H1 (cell line): Measurements from ENCODE around the gene WDR43. TPM values are rescaled to one million over a fixed set of nuclear protein-coding genes. Genes with fewer than 3 reads are reported as not detected.

ENCODE experiments used
- CTCF ChIA-PET: fragments of 300-600 bp; sonication (Branson Sonifier 250); formaldehyde crosslinking; loops from one replicate; lab custom pipeline; 2021; ENCODE audit not compliant: partially characterized antibody; lab: Charles Lee
- POLR2A ChIA-PET: fragments of 300-600 bp; sonication (Branson Sonifier 250); formaldehyde crosslinking; loops from one replicate; lab custom pipeline; 2021; ENCODE audit warnings: inconsistent platforms; ENCODE audit not compliant: partially characterized antibody; lab: Charles Lee
- DNase-seq, 2 experiments: peaks; one replicate each; pipeline versions ENCODE4 v3.0.0 to v3.0.0-alpha.2; 2010 to 2022; ENCODE audit warnings: low spot score in 2 of 2, low read depth in 1 of 2, mixed read lengths in 1 of 2
- FAIRE-seq: peaks from 2 replicates; lab custom pipeline; 2011; peaks lifted over from hg19 to GRCh38; lab: Jason Lieb, UNC
- H2AFZ ChIP-seq: 2 replicates; pipeline ENCODE4 v1.8.1; 2012; ENCODE audit warnings: low read length, inconsistent platforms
- H2AK5ac ChIP-seq: 2 replicates; pipeline ENCODE4 v1.6.1; 2013; ENCODE audit warnings: low read depth, low read length
- H2BK120ac ChIP-seq: replicated peaks from 2 replicates; pipeline ENCODE3; 2013; ENCODE audit warnings: low read depth, low read length, inconsistent platforms
- H2BK12ac ChIP-seq: 2 replicates; pipeline ENCODE4 v1.6.1; 2013; ENCODE audit warnings: low read depth, low read length
- H2BK15ac ChIP-seq: 2 replicates; pipeline ENCODE4 v1.6.1; 2013; ENCODE audit warnings: low read length
- H2BK20ac ChIP-seq: 2 replicates; pipeline ENCODE4 v1.6.1; 2013; ENCODE audit warnings: low read length
- H2BK5ac ChIP-seq: 2 replicates; pipeline ENCODE4 v1.6.1; 2013; ENCODE audit warnings: low read depth, low read length
- H3K14ac ChIP-seq: 2 replicates; pipeline ENCODE4 v1.6.1; 2013; ENCODE audit warnings: inconsistent platforms; ENCODE audit not compliant: insufficient read length
- H3K18ac ChIP-seq: 2 replicates; pipeline ENCODE4 v1.6.1; 2013; ENCODE audit warnings: low read length; ENCODE audit errors: extremely low read depth
- H3K23ac ChIP-seq: 2 replicates; pipeline ENCODE4 v1.6.1; 2013; ENCODE audit warnings: inconsistent platforms; ENCODE audit not compliant: insufficient read length
- H3K23me2 ChIP-seq: 2 replicates; pipeline ENCODE4 v1.6.1; 2013; ENCODE audit warnings: low read depth, low read length
- H3K27ac ChIP-seq: 2 replicates; pipeline ENCODE4 v1.6.1; 2011; ENCODE audit warnings: low read depth, low read length, inconsistent platforms
- H3K27me3 ChIP-seq, 4 experiments: replicated peaks in 1 of 4; 1 replicate in 1 of 4; 2 replicates in 3 of 4; pipeline versions ENCODE4 v1.6.1 to v1.8.1; 2011 to 2013; ENCODE audit warnings: low read length in 3 of 4, mild to moderate bottlenecking in 3 of 4, inconsistent platforms in 2 of 4, mixed read lengths in 2 of 4, moderate library complexity in 1 of 4; ENCODE audit not compliant: control insufficient read depth in 3 of 4, insufficient read depth in 3 of 4; ENCODE audit errors: extremely low read depth in 1 of 4
- H3K36me3 ChIP-seq, 4 experiments: 2 replicates each; pipeline versions ENCODE4 v1.6.1 to v1.8.1; 2011 to 2013; ENCODE audit warnings: mild to moderate bottlenecking in 4 of 4, low read length in 3 of 4, moderate library complexity in 2 of 4, control low read depth in 1 of 4, inconsistent platforms in 1 of 4; ENCODE audit not compliant: insufficient read depth in 4 of 4, control insufficient read depth in 2 of 4
- H3K4ac ChIP-seq: replicated peaks from 2 replicates; pipeline ENCODE3; 2013; ENCODE audit warnings: low read length, low read depth, mixed read lengths, inconsistent platforms; ENCODE audit not compliant: insufficient read length
- H3K4me1 ChIP-seq, 4 experiments: replicated peaks in 1 of 4; 1 replicate in 1 of 4; 2 replicates in 3 of 4; pipeline versions ENCODE4 v1.6.1 to v1.8.1; 2011 to 2013; ENCODE audit warnings: low read length in 3 of 4, inconsistent platforms in 2 of 4, mixed read lengths in 1 of 4; ENCODE audit not compliant: insufficient read depth in 4 of 4, control insufficient read depth in 3 of 4
- H3K4me2 ChIP-seq, 2 experiments: 2 replicates each; pipeline versions ENCODE4 v1.6.1 to v1.8.1; 2011 to 2013; ENCODE audit warnings: low read depth in 2 of 2, low read length in 2 of 2, control low read depth in 1 of 2, inconsistent platforms in 1 of 2, mild to moderate bottlenecking in 1 of 2; ENCODE audit not compliant: insufficient read depth in 1 of 2
- H3K4me3 ChIP-seq, 4 experiments: fragments of 200-600, 300-600 bp in 1 of 4; sonication (generic), shearing (Covaris generic), sonication (Bioruptor Twin) in 1 of 4; 2 replicates each; pipeline versions ENCODE4 v1.5.1 to v1.8.1; 2011 to 2016; ENCODE audit warnings: low read length in 4 of 4, low read depth in 3 of 4, control low read depth in 2 of 4, inconsistent platforms in 2 of 4, mild to moderate bottlenecking in 2 of 4, mixed read lengths in 1 of 4, moderate library complexity in 1 of 4; ENCODE audit not compliant: insufficient read depth in 2 of 4; ENCODE audit errors: extremely low read depth in 1 of 4
- H3K56ac ChIP-seq: replicated peaks from 2 replicates; pipeline ENCODE3; 2013; ENCODE audit warnings: low read depth, mild to moderate bottlenecking, mixed read lengths, low read length, inconsistent platforms; ENCODE audit not compliant: insufficient read length
- H3K79me1 ChIP-seq: 2 replicates; pipeline ENCODE4 v1.6.1; 2013; ENCODE audit warnings: low read depth, low read length, control low read depth
- H3K79me2 ChIP-seq, 2 experiments: 2 replicates each; pipeline versions ENCODE4 v1.6.1 to v1.8.1; 2012 to 2013; ENCODE audit warnings: low read length in 2 of 2, mild to moderate bottlenecking in 2 of 2, inconsistent platforms in 1 of 2; ENCODE audit not compliant: insufficient read depth in 2 of 2, control insufficient read depth in 1 of 2
- H3K9ac ChIP-seq, 4 experiments: replicated peaks in 1 of 4; 1 replicate in 1 of 4; 2 replicates in 3 of 4; pipeline versions ENCODE4 v1.6.1 to v1.8.1; 2011 to 2013; ENCODE audit warnings: low read depth in 3 of 4, low read length in 3 of 4, control low read depth in 2 of 4, mild to moderate bottlenecking in 2 of 4, moderate library complexity in 2 of 4, inconsistent platforms in 1 of 4; ENCODE audit errors: extremely low read depth in 1 of 4
- H3K9me3 ChIP-seq, 2 experiments: 2 replicates each; pipeline versions ENCODE4 v1.6.1 to v1.8.1; 2012 to 2013; ENCODE audit warnings: mild to moderate bottlenecking in 2 of 2, moderate library complexity in 2 of 2, control low read depth in 1 of 2, inconsistent platforms in 1 of 2, low read depth in 1 of 2, low read length in 1 of 2, mixed read lengths in 1 of 2; ENCODE audit not compliant: insufficient read depth in 2 of 2
- H4K20me1 ChIP-seq, 2 experiments: replicated peaks in 1 of 2; 2 replicates each; pipeline versions ENCODE3 to v1.8.1; 2011 to 2013; ENCODE audit warnings: inconsistent platforms in 2 of 2, low read length in 2 of 2, mild to moderate bottlenecking in 1 of 2; ENCODE audit not compliant: insufficient read depth in 2 of 2, control insufficient read depth in 1 of 2
- H4K5ac ChIP-seq: 2 replicates; pipeline ENCODE4 v1.6.1; 2013; ENCODE audit warnings: low read length, low read depth, mixed read lengths, inconsistent platforms; ENCODE audit not compliant: insufficient read length
- H4K8ac ChIP-seq: 2 replicates; pipeline ENCODE4 v1.8.0; 2013; ENCODE audit warnings: mild to moderate bottlenecking, moderate library complexity, low read length, inconsistent platforms; ENCODE audit not compliant: insufficient read depth; ENCODE audit errors: extremely low read depth
- H4K91ac ChIP-seq: replicated peaks from 2 replicates; pipeline ENCODE3; 2013; ENCODE audit warnings: low read length, mixed read lengths, inconsistent platforms; ENCODE audit not compliant: insufficient read length
- E2F6 ChIP-seq: IDR thresholded peaks from 2 replicates; pipeline ENCODE4 v1.6.1; 2012; ENCODE audit warnings: inconsistent platforms
- HDAC2 ChIP-seq, 2 experiments: fragments of 300-600 bp in 1 of 2; sonication (generic) in 1 of 2; IDR thresholded peaks; 2 replicates each; pipeline ENCODE4 v1.6.1; 2011 to 2012; ENCODE audit warnings: low read depth in 2 of 2, low read length in 2 of 2, mild to moderate bottlenecking in 2 of 2, moderate library complexity in 2 of 2, borderline replicate concordance in 1 of 2, inconsistent platforms in 1 of 2
- HDAC6 ChIP-seq: IDR thresholded peaks from one replicate; pipeline ENCODE4 v1.7.1; 2012; ENCODE audit warnings: low read depth, mild to moderate bottlenecking, inconsistent platforms, low read length, moderate library complexity
- KDM4A ChIP-seq: IDR thresholded peaks from one replicate; pipeline ENCODE4 v1.7.1; 2012; ENCODE audit warnings: low read depth, mild to moderate bottlenecking, moderate library complexity, low read length, inconsistent platforms; ENCODE audit not compliant: severe bottlenecking
- POU5F1 ChIP-seq: IDR thresholded peaks from 2 replicates; pipeline ENCODE4 v1.6.1; 2011; ENCODE audit warnings: low read depth, mild to moderate bottlenecking, low read length, moderate library complexity
- RFX5 ChIP-seq: IDR thresholded peaks from 2 replicates; pipeline ENCODE4 v1.6.1; 2011; ENCODE audit warnings: low read depth, low read length, improper control_type of control experiment, borderline replicate concordance
- RNF2 ChIP-seq: fragments of 200-900, 300-1000 bp; sonication (generic); IDR thresholded peaks from 2 replicates; pipeline ENCODE4 v1.7.1; 2016; ENCODE audit warnings: borderline replicate concordance, low read depth, mild to moderate bottlenecking, antibody characterized with exemption, low read length; ENCODE audit not compliant: poor library complexity, severe bottlenecking; ENCODE audit errors: missing control alignments
- RXRA ChIP-seq: IDR thresholded peaks from 2 replicates; pipeline ENCODE4 v1.6.1; 2011; ENCODE audit warnings: low read depth, mild to moderate bottlenecking, low read length, moderate library complexity; ENCODE audit not compliant: insufficient read depth
- SIRT6 ChIP-seq: IDR thresholded peaks from one replicate; pipeline ENCODE4 v1.7.1; 2012; ENCODE audit warnings: low read length, inconsistent platforms
- SP4 ChIP-seq: IDR thresholded peaks from 2 replicates; pipeline ENCODE4 v1.6.1; 2012; ENCODE audit warnings: low read length, inconsistent platforms
- SUZ12 ChIP-seq: fragments of 200-600 bp; sonication (generic); IDR thresholded peaks from 2 replicates; pipeline ENCODE4 v1.6.1; 2012; ENCODE audit warnings: mild to moderate bottlenecking, inconsistent platforms, low read length, moderate library complexity, mixed read lengths
- TAF7 ChIP-seq: optimal IDR thresholded peaks from 2 replicates; pipeline ENCODE3; 2011; ENCODE audit warnings: low read depth, mild to moderate bottlenecking, inconsistent platforms, low read length, moderate library complexity, borderline replicate concordance
- TBP ChIP-seq: IDR thresholded peaks from 2 replicates; pipeline ENCODE4 v1.6.1; 2011; ENCODE audit warnings: low read depth, low read length, improper control_type of control experiment
- YY1 ChIP-seq: IDR thresholded peaks from 2 replicates; pipeline ENCODE4 v1.6.1; 2011; ENCODE audit warnings: low read depth, mild to moderate bottlenecking, low read length
- polyA plus RNA-seq, 7 experiments: library from polyadenylated mRNA; depleted of rRNA in 3 of 7; stranded (reverse) in 5 of 7; unstranded in 2 of 7; fragments of >200 nt in 5 of 7; fragments of 200-250 nt in 2 of 7; gene quantifications; 1 replicate in 5 of 7; 2 replicates in 1 of 7; 4 replicates in 1 of 7; pipeline versions ENCODE4 v1.2.1 to v1.2.3, GENCODE V29; 2011 to 2013; ENCODE audit warnings: missing spikeins in 2 of 7, mixed read lengths in 2 of 7
- total RNA-seq: library from RNA; stranded (reverse); fragmentation: NEBNext Ultra II Directional; extraction: Animal tissue kit (Norgen Biotek cat#: 25700); gene quantifications from 2 replicates; pipeline ENCODE4 v1.2.1, GENCODE V29; 2021

Gene WDR43
- total and polyA plus RNA-seq, 2 of the 8 experiments (the other 6 are each of a cell fraction or from before 2014, with no cell fraction given), result 57.8 to 142 TPM

- no peak overlapping the region for H3K4me2 ChIP-seq
- H3K18ac ChIP-seq, result no peak overlapping the region
- H4K8ac ChIP-seq, result no peak overlapping the region
- ChIA-PET CTCF (interaction anchor here (1.0 kb wide), 1 partner anchor 9 kb away, joined by 3 read pairs; no protein-coding TSS in a partner anchor), POLR2A (interaction anchor here (1.2 kb wide), 1 partner anchor 12 kb away, joined by 3 read pairs; no protein-coding TSS in a partner anchor)
- H3K56ac ChIP-seq, result no peak overlapping the region
- no peaks in the 10 kb centered on the region for H3K4me1 ChIP-seq
- no peak for FAIRE-seq
- H3K23ac ChIP-seq, result no peak overlapping the region
- no peak overlapping the region for H4K5ac ChIP-seq
- no peak overlapping the region for H2AK5ac ChIP-seq
- no peaks in the 10 kb centered on the region for H3K27me3 ChIP-seq
- H3K23me2 ChIP-seq, result no peaks in the 10 kb centered on the region
- H2BK5ac ChIP-seq, result no peak overlapping the region
- H3K79me1 ChIP-seq, result no peaks in the 10 kb centered on the region
- H3K9me3 ChIP-seq, result no peaks in the 10 kb centered on the region
- no peak overlapping the region for H3K4ac ChIP-seq
- no peak overlapping the region for H2BK15ac ChIP-seq
- H3K27ac ChIP-seq, result no peak overlapping the region
- no peak overlapping the region for H3K9ac ChIP-seq
- H2BK120ac ChIP-seq, result no peak overlapping the region
- no peak overlapping the region for H2BK12ac ChIP-seq
- no peaks in the 10 kb centered on the region for H4K20me1 ChIP-seq
- no peak overlapping the region for H3K14ac ChIP-seq
- peaks cover 0 to 14% (median 5%) of the 10 kb centered on the region in 4 experiments; a peak in 5 of 8 replicates for H3K36me3 ChIP-seq
- H2AFZ ChIP-seq, result no peak overlapping the region
- no peak for DNase-seq
- no peak overlapping the region for H2BK20ac ChIP-seq
- no peaks in the 10 kb centered on the region for H3K79me2 ChIP-seq
- H4K91ac ChIP-seq, result no peak overlapping the region
- TF ChIP-seq TAF7 (no peak), TBP (no peak), YY1 (no peak), SP4 (no peak), HDAC6 (no peak), RNF2 (no peak), HDAC2 (IDR thresholded peaks at IDR 0.05; ENCODE audit: borderline replicate concordance in 1 of 2, low read depth in 2 of 2, low read length in 2 of 2) (no peak), RFX5 (no peak), RXRA (no peak), KDM4A (no peak), POU5F1 (no peak), SUZ12 (no peak), E2F6 (no peak), SIRT6 (no peak)
- no peak overlapping the region for H3K4me3 ChIP-seq
These were observed 38.5 kb upstream of the WDR43 start for GRCh38 chr2:28855977-28856376.
